Mesenteric fat pad (tissue), 1 donor: Measurements from ENCODE around the gene MISP3. TPM values are rescaled to one million over a fixed set of nuclear protein-coding genes. Genes with fewer than 3 reads are reported as not detected.
A peak's percentile ranks its signal among the peaks of the same experiment; 100 is the strongest.

Source experiments
- DNase-seq: peaks from one replicate; pipeline ENCODE4 v3.0.0-alpha.2; 2020; ENCODE audit warnings: low spot score
- total RNA-seq: library from RNA; stranded (reverse); fragmentation: NEBNext Ultra II Directional; extraction: Animal tissue kit (Norgen Biotek cat#: 25700); gene quantifications from one replicate; pipeline ENCODE4 v1.2.1, GENCODE V29; 2021
- donor health status: DM: yes; HTN: yes; CAD: no.

MISP3 gene
- total RNA-seq, 1 donor from 2014 or later: 1.7 TPM

- no peak for DNase-seq
Observed at GRCh38 chr19:14078411-14078810, 5.8 kb downstream of the MISP3 start.

- peak; percentile 100 for DNase-seq
Observed at GRCh38 chr19:14080887-14081796, 8.6 kb downstream of the MISP3 start.

- DNase-seq: no peak
Observed at GRCh38 chr19:14081797-14082674, 9.4 kb downstream of the MISP3 start.

GRCh38 chr19:14082675-14082960, 10.0 kb downstream of the MISP3 start:
- no peak for DNase-seq

GRCh38 chr19:14085309-14085995, 12.9 kb downstream of the MISP3 start, which contains the start of gene C19orf67:
TSS of gene C19orf67 (minus strand) at chr19:14085783. CDS start at chr19:14085627, 156 bp downstream.
- no peak for DNase-seq

- DNase-seq: no peak
Observed at GRCh38 chr19:14086098-14086497, 13.5 kb downstream of the MISP3 start.

GRCh38 chr19:14088634-14089411, 16.2 kb downstream of the MISP3 start:
- no peak for DNase-seq

GRCh38 chr19:14089412-14089661, 16.8 kb downstream of the MISP3 start:
- no peak for DNase-seq

- no peak for DNase-seq
Observed at GRCh38 chr19:14089662-14090508, 17.3 kb downstream of the MISP3 start.

- no peak for DNase-seq
Observed at GRCh38 chr19:14090509-14091080, 18.0 kb downstream of the MISP3 start, which contains the start of gene SAMD1. TSS of gene SAMD1 (minus strand) at chr19:14090751.

GRCh38 chr19:14091081-14091812, 18.7 kb downstream of the MISP3 start:
- DNase-seq: no peak

- no peak for DNase-seq
Observed at GRCh38 chr19:14091813-14092462, 19.4 kb downstream of the MISP3 start.

- no peak for DNase-seq
Observed at GRCh38 chr19:14093117-14093823, 20.7 kb downstream of the MISP3 start.

- DNase-seq: no peak
Observed at GRCh38 chr19:14094854-14095253, 22.3 kb downstream of the MISP3 start.

- no peak for DNase-seq
Observed at GRCh38 chr19:14096272-14096992, 23.8 kb downstream of the MISP3 start.

GRCh38 chr19:14097532-14098151, 25.1 kb downstream of the MISP3 start:
- DNase-seq: no peak
